Liver (tissue), 9 donors: ENCODE data around the gene MSI2. TPM values are rescaled to one million over a fixed set of nuclear protein-coding genes. Genes with fewer than 3 reads are reported as not detected.

Experiments
- DNase-seq: peaks from one replicate; pipeline ENCODE4 v3.0.0-alpha.2; 2017; ENCODE audit warnings: low spot score
- H3K27ac ChIP-seq, 2 donors: one replicate each; pipeline ENCODE4 v1.7.0; 2013; ENCODE audit warnings: inconsistent platforms in 2 of 2, low read length in 2 of 2, control low read depth in 1 of 2, low read depth in 1 of 2, mild to moderate bottlenecking in 1 of 2
- H3K27me3 ChIP-seq, 4 donors: one replicate each; pipeline versions ENCODE4 v1.6.1 to v1.7.0; 2013; ENCODE audit warnings: low read length in 3 of 4, inconsistent platforms in 1 of 4, mild to moderate bottlenecking in 1 of 4, moderate library complexity in 1 of 4; ENCODE audit not compliant: control insufficient read depth in 4 of 4, insufficient read depth in 4 of 4
- H3K36me3 ChIP-seq, 4 donors: one replicate each; pipeline versions ENCODE4 v1.6.1 to v1.7.0; 2013; ENCODE audit warnings: low read length in 3 of 4, mild to moderate bottlenecking in 3 of 4, low read depth in 1 of 4, moderate library complexity in 1 of 4; ENCODE audit not compliant: control insufficient read depth in 4 of 4, insufficient read depth in 3 of 4
- H3K4me1 ChIP-seq, 4 donors: one replicate each; pipeline versions ENCODE4 v1.6.1 to v1.7.0; 2013; ENCODE audit warnings: low read length in 3 of 4, mild to moderate bottlenecking in 3 of 4, moderate library complexity in 1 of 4; ENCODE audit not compliant: control insufficient read depth in 4 of 4, insufficient read depth in 4 of 4
- H3K4me3 ChIP-seq, 3 donors: one replicate each; pipeline versions ENCODE4 v1.6.1 to v1.7.0; 2013; ENCODE audit warnings: low read length in 3 of 3, control low read depth in 1 of 3, low read depth in 1 of 3, mild to moderate bottlenecking in 1 of 3
- H3K9ac ChIP-seq, 2 donors: one replicate each; pipeline ENCODE4 v1.7.0; 2013; ENCODE audit warnings: low read length in 2 of 2, mild to moderate bottlenecking in 2 of 2, moderate library complexity in 2 of 2, control low read depth in 1 of 2, low read depth in 1 of 2
- H3K9me3 ChIP-seq, 4 donors: one replicate each; pipeline versions ENCODE4 v1.6.1 to v1.7.0; 2013; ENCODE audit warnings: low read length in 3 of 4; ENCODE audit not compliant: control insufficient read depth in 4 of 4
- CTCF ChIP-seq: fragments of 150-350 bp; IDR thresholded peaks from 2 replicates; pipeline ENCODE4 v1.5.1; 2017; ENCODE audit warnings: improper control_type of control experiment, low read depth, low read length; ENCODE audit not compliant: missing input control
- EGR1 ChIP-seq, 2 donors: IDR thresholded peaks; 2 replicates each; pipeline ENCODE4 v1.6.1; 2016 to 2018; ENCODE audit warnings: antibody characterized with exemption in 2 of 2, low read depth in 2 of 2
- FOXA1 ChIP-seq: IDR thresholded peaks from 2 replicates; pipeline ENCODE4 v1.6.1; 2016; ENCODE audit warnings: antibody characterized with exemption
- FOXA2 ChIP-seq: IDR thresholded peaks from 2 replicates; pipeline ENCODE4 v1.6.1; 2016; ENCODE audit warnings: antibody characterized with exemption
- HNF4A ChIP-seq, 2 donors: conservative IDR thresholded peaks; 2 replicates each; pipeline ENCODE4 v1.6.1; 2016; ENCODE audit warnings: antibody characterized with exemption in 2 of 2, mild to moderate bottlenecking in 2 of 2
- HNF4G ChIP-seq: IDR thresholded peaks from 2 replicates; pipeline ENCODE4 v1.6.1; 2016; ENCODE audit warnings: antibody characterized with exemption
- JUND ChIP-seq, 2 donors: IDR thresholded peaks; 2 replicates each; pipeline ENCODE4 v1.6.1; 2016; ENCODE audit warnings: antibody characterized with exemption in 2 of 2
- NR2F2 ChIP-seq: IDR thresholded peaks from 2 replicates; pipeline ENCODE4 v1.6.1; 2016; ENCODE audit warnings: antibody characterized with exemption
- RAD21 ChIP-seq, 2 donors: IDR thresholded peaks; 2 replicates each; pipeline ENCODE4 v1.6.1; 2016; ENCODE audit warnings: antibody characterized with exemption in 2 of 2, mild to moderate bottlenecking in 2 of 2
- RXRA ChIP-seq, 2 donors: IDR thresholded peaks; 2 replicates each; pipeline ENCODE4 v1.6.1; 2017 to 2018; ENCODE audit warnings: antibody characterized with exemption in 2 of 2, mild to moderate bottlenecking in 1 of 2
- SP1 ChIP-seq: IDR thresholded peaks from 2 replicates; pipeline ENCODE4 v1.6.1; 2018; ENCODE audit warnings: antibody characterized with exemption, mild to moderate bottlenecking
- TAF1 ChIP-seq: conservative IDR thresholded peaks from 2 replicates; pipeline ENCODE4 v1.6.1; 2016; ENCODE audit warnings: antibody characterized with exemption, mild to moderate bottlenecking
- YY1 ChIP-seq: IDR thresholded peaks from 2 replicates; pipeline ENCODE4 v1.6.1; 2016; ENCODE audit warnings: antibody characterized with exemption, mild to moderate bottlenecking
- WGBS: extraction: QIAGEN DNeasy Blood & Tissue Kit; methylation state at CpG from one replicate; pipeline ENCODE4 v1.1.7; 2013; 5-methylcytosine and 5-hydroxymethylcytosine counted together
- polyA plus RNA-seq, 2 donors: library from polyadenylated mRNA; stranded (reverse) in 1 of 2; unstranded in 1 of 2; fragments of 200-250 nt in 1 of 2; fragments of >200 nt in 1 of 2; fragmentation: Nextera tagmentation in 1 of 2; extraction: Ambion mirVana in 1 of 2; gene quantifications; one replicate each; pipeline versions ENCODE4 v1.2.1 to v1.2.3, GENCODE V29; 2013 to 2015
- total RNA-seq, 2 donors: library from RNA; depleted of rRNA; stranded (reverse); fragments of >200 nt; gene quantifications; one replicate each; pipeline ENCODE4 v1.2.3, GENCODE V29; 2014
- TF ChIP-seq, protein P1 (sequence below): IDR thresholded peaks from 2 replicates; pipeline ENCODE4 v1.6.1; 2016; ENCODE audit warnings: antibody characterized with exemption
- TF ChIP-seq, protein P2 (sequence below): IDR thresholded peaks from 2 replicates; pipeline ENCODE4 v1.6.1; 2016; ENCODE audit warnings: antibody characterized with exemption, mild to moderate bottlenecking
- TF ChIP-seq, protein P3 (sequence below): IDR thresholded peaks from 2 replicates; pipeline ENCODE4 v1.6.1; 2016; ENCODE audit warnings: antibody characterized with exemption
- TF ChIP-seq, protein P4 (sequence below): IDR thresholded peaks from 2 replicates; pipeline ENCODE4 v1.6.1; 2016; ENCODE audit warnings: antibody characterized with exemption
- donor health status: healthy.
- donor health status: healthy.
- donor health status: healthy.
- donor health status: healthy.
- donor health status: healthy.

MSI2 gene
- total and polyA plus RNA-seq, 4 donors, result 5.7 to 15.6 (median 9.2) TPM

DNA sequence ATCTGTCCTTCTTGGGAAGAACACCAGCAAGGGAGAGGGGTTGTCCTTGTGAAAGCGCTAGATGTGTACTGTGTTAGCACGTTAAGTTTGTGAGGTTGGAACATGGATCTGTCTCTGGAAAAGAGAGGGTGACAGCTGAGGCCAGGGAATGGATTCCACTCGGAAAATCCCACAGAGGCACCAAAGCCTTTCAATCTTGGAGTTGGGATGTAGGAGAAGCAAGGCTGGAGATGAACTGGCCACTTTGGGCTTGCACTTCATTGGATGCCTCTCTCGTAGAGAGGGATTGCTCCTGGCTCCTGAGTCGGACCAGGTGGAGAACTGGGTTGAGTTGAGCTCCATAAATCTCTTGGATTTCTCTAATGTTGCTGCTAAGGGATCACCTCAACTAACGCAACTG lies 421.5 kb downstream of the MSI2 start:
- Histone ChIP-seq H3K4me3 (no peak overlapping the region), H3K27me3 (no peaks in the 10 kb centered on the region), H3K9ac (no peak overlapping the region), H3K9me3 (no peaks in the 10 kb centered on the region), H3K27ac (no peak overlapping the region), H3K4me1 (no peaks in the 10 kb centered on the region), H3K36me3 (peaks cover 0 to 2% (median under 1%) of the 10 kb centered on the region in 4 donors)
- WGBS, result 97% methylated on average over 6 of the region's 6 CpGs
- DNase-seq, result no peak
- TF ChIP-seq NR2F2, result no peak
- TF ChIP-seq, protein P1, sequence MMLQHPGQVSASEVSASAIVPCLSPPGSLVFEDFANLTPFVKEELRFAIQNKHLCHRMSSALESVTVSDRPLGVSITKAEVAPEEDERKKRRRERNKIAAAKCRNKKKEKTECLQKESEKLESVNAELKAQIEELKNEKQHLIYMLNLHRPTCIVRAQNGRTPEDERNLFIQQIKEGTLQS, result no peak
- TF ChIP-seq, protein P2, sequence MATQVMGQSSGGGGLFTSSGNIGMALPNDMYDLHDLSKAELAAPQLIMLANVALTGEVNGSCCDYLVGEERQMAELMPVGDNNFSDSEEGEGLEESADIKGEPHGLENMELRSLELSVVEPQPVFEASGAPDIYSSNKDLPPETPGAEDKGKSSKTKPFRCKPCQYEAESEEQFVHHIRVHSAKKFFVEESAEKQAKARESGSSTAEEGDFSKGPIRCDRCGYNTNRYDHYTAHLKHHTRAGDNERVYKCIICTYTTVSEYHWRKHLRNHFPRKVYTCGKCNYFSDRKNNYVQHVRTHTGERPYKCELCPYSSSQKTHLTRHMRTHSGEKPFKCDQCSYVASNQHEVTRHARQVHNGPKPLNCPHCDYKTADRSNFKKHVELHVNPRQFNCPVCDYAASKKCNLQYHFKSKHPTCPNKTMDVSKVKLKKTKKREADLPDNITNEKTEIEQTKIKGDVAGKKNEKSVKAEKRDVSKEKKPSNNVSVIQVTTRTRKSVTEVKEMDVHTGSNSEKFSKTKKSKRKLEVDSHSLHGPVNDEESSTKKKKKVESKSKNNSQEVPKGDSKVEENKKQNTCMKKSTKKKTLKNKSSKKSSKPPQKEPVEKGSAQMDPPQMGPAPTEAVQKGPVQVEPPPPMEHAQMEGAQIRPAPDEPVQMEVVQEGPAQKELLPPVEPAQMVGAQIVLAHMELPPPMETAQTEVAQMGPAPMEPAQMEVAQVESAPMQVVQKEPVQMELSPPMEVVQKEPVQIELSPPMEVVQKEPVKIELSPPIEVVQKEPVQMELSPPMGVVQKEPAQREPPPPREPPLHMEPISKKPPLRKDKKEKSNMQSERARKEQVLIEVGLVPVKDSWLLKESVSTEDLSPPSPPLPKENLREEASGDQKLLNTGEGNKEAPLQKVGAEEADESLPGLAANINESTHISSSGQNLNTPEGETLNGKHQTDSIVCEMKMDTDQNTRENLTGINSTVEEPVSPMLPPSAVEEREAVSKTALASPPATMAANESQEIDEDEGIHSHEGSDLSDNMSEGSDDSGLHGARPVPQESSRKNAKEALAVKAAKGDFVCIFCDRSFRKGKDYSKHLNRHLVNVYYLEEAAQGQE, result no peak
- TF ChIP-seq, protein P3, sequence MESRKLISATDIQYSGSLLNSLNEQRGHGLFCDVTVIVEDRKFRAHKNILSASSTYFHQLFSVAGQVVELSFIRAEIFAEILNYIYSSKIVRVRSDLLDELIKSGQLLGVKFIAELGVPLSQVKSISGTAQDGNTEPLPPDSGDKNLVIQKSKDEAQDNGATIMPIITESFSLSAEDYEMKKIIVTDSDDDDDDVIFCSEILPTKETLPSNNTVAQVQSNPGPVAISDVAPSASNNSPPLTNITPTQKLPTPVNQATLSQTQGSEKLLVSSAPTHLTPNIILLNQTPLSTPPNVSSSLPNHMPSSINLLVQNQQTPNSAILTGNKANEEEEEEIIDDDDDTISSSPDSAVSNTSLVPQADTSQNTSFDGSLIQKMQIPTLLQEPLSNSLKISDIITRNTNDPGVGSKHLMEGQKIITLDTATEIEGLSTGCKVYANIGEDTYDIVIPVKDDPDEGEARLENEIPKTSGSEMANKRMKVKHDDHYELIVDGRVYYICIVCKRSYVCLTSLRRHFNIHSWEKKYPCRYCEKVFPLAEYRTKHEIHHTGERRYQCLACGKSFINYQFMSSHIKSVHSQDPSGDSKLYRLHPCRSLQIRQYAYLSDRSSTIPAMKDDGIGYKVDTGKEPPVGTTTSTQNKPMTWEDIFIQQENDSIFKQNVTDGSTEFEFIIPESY, result no peak
- no peak for TF ChIP-seq TAF1
- TF ChIP-seq EGR1 (IDR thresholded peaks at IDR 0.05; ENCODE audit: low read depth in 2 of 2), result no peak
- TF ChIP-seq CTCF, result no peak
- no peak for TF ChIP-seq SP1
- no peak for TF ChIP-seq JUND (IDR thresholded peaks at IDR 0.05)
- TF ChIP-seq FOXA2, result no peak
- TF ChIP-seq, protein P4, sequence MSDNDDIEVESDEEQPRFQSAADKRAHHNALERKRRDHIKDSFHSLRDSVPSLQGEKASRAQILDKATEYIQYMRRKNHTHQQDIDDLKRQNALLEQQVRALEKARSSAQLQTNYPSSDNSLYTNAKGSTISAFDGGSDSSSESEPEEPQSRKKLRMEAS, result no peak
- no peak for TF ChIP-seq HNF4A (conservative IDR thresholded peaks at IDR 0.05)

- H3K36me3 ChIP-seq, result peaks cover 0 to 2% (median under 1%) of the 10 kb centered on the region in 4 donors
- H3K4me1 ChIP-seq, result no peaks in the 10 kb centered on the region
- no peaks in the 10 kb centered on the region for H3K27me3 ChIP-seq
- no peaks in the 10 kb centered on the region for H3K9me3 ChIP-seq
- H3K9ac ChIP-seq, result no peak overlapping the region
- no peak overlapping the region for H3K4me3 ChIP-seq
- DNase-seq, result no peak
- H3K27ac ChIP-seq, result no peak overlapping the region
- no peak for TF ChIP-seq FOXA1
- TF ChIP-seq JUND (IDR thresholded peaks at IDR 0.05), result no peak
- TF ChIP-seq, protein P4, result no peak
- TF ChIP-seq RXRA (IDR thresholded peaks at IDR 0.05), result no peak
- TF ChIP-seq HNF4G, result no peak
- TF ChIP-seq TAF1, result no peak
- TF ChIP-seq, protein P2, result no peak
- no peak for TF ChIP-seq RAD21 (IDR thresholded peaks at IDR 0.05)
- TF ChIP-seq, protein P1, result no peak
- TF ChIP-seq NR2F2, result no peak
- TF ChIP-seq HNF4A (conservative IDR thresholded peaks at IDR 0.05), result no peak
- TF ChIP-seq SP1, result no peak
- TF ChIP-seq FOXA2, result no peak
- TF ChIP-seq, protein P3, result no peak
- TF ChIP-seq YY1, result no peak
- TF ChIP-seq EGR1 (IDR thresholded peaks at IDR 0.05; ENCODE audit: low read depth in 2 of 2), result no peak
Measured at GRCh38 chr17:57678393-57678792, 422.1 kb downstream of the MSI2 start.
